Urothelium cell line (cell line): ENCODE measurements around the gene PDGFA.
A peak's percentile ranks its signal among the peaks of the same experiment; 100 is the strongest.

Source experiments
- DNase-seq: peaks from one replicate; pipeline ENCODE4 v3.0.0; 2011; ENCODE audit warnings: low spot score, mixed read lengths
- FAIRE-seq: peaks from 2 replicates; lab custom pipeline; 2011; peaks lifted over from hg19 to GRCh38; lab: Jason Lieb, UNC

The PDGFA gene

GRCh38 chr7:520503-521161, 986 bp upstream of the PDGFA start:
- peak; percentile 77 for FAIRE-seq
- DNase-seq: no peak

GRCh38 chr7:518630-519483, 789 bp downstream of the PDGFA start:
- DNase-seq (peak; percentile 84), FAIRE-seq (peak; percentile 87)

- peak; percentile 63 for DNase-seq
- FAIRE-seq: no peak
Observed at GRCh38 chr7:517774-518629, 1.6 kb downstream of the PDGFA start.

GRCh38 chr7:516606-517456, 2.8 kb downstream of the PDGFA start:
- DNase-seq (peak; percentile 59), FAIRE-seq (no peak)

- no peak for FAIRE-seq
- DNase-seq: no peak
Observed at GRCh38 chr7:516216-516605, 3.4 kb downstream of the PDGFA start.

- DNase-seq: no peak
Observed at GRCh38 chr7:515628-516027, 4.0 kb downstream of the PDGFA start.

GRCh38 chr7:514651-515598, 4.7 kb downstream of the PDGFA start:
- DNase-seq (peak; percentile 66), FAIRE-seq (peak; percentile 82)

More at GRCh38 chr7:515628-516027, 4.0 kb downstream of the PDGFA start:
- no peak for FAIRE-seq

GRCh38 chr7:514242-514641, 5.4 kb downstream of the PDGFA start:
- DNase-seq: no peak
- no peak for FAIRE-seq

GRCh38 chr7:513521-514166, 6.0 kb downstream of the PDGFA start:
- FAIRE-seq: peak; percentile 48
- peak; percentile 72 for DNase-seq

- DNase-seq: peak; percentile 76
- peak; percentile 98 for FAIRE-seq
Observed at GRCh38 chr7:512541-513311, 6.9 kb downstream of the PDGFA start.

GRCh38 chr7:512146-512510, 7.5 kb downstream of the PDGFA start:
- DNase-seq (no peak), FAIRE-seq (no peak)

- FAIRE-seq: no peak
- DNase-seq: no peak
Observed at GRCh38 chr7:511476-512145, 8.0 kb downstream of the PDGFA start.

GRCh38 chr7:510782-511281, 8.8 kb downstream of the PDGFA start:
- DNase-seq: no peak
- FAIRE-seq: no peak

GRCh38 chr7:510131-510481, 9.5 kb downstream of the PDGFA start:
- DNase-seq: no peak
- FAIRE-seq: no peak

- no peak for DNase-seq
- FAIRE-seq: no peak
Observed at GRCh38 chr7:509426-510130, 10.1 kb downstream of the PDGFA start.

- DNase-seq (no peak), FAIRE-seq (no peak)
Observed at GRCh38 chr7:508461-509170, 11.0 kb downstream of the PDGFA start.
